DOHH2 (cell line): Measurements from ENCODE around the gene CCDC107.

ENCODE experiments used
- H3F3A ChIP-seq: fragments of 200-600 bp; sonication (generic), shearing (Covaris generic); 2 replicates; pipeline ENCODE4 v1.6.0; 2016; ENCODE audit warnings: antibody characterized with exemption, mild to moderate bottlenecking; ENCODE audit not compliant: control insufficient read depth, insufficient read depth
- H3K27ac ChIP-seq: fragments of 200-600 bp; sonication (generic); 2 replicates; pipeline ENCODE4 v1.5.1; 2014; ENCODE audit warnings: low read depth, mild to moderate bottlenecking, low read length, moderate library complexity
- H3K27me3 ChIP-seq: fragments of 200-600 bp; sonication (generic); 2 replicates; pipeline ENCODE4 v1.6.1; 2014; ENCODE audit warnings: mild to moderate bottlenecking, low read length, mixed read lengths; ENCODE audit not compliant: control insufficient read depth
- H3K36me3 ChIP-seq: fragments of 200-600 bp; sonication (generic); 2 replicates; pipeline ENCODE4 v1.6.1; 2014; ENCODE audit warnings: mild to moderate bottlenecking, low read length, moderate library complexity, mixed read lengths; ENCODE audit not compliant: control insufficient read depth
- H3K4me1 ChIP-seq: fragments of 200-600 bp; sonication (generic); 2 replicates; pipeline ENCODE4 v1.6.1; 2014; ENCODE audit warnings: mild to moderate bottlenecking, low read length, mixed read lengths; ENCODE audit not compliant: control insufficient read depth
- H3K4me2 ChIP-seq: fragments of 200-600 bp; sonication (generic); 2 replicates; pipeline ENCODE4 v1.6.0; 2014; ENCODE audit warnings: mild to moderate bottlenecking, low read length, moderate library complexity
- H3K4me3 ChIP-seq: fragments of 200-600 bp; sonication (generic); 2 replicates; pipeline ENCODE4 v1.5.1; 2014; ENCODE audit warnings: mild to moderate bottlenecking, low read length, mixed read lengths
- H3K79me2 ChIP-seq: fragments of 200-600 bp; sonication (generic); 2 replicates; pipeline ENCODE4 v1.6.1; 2014; ENCODE audit warnings: mild to moderate bottlenecking, low read length, mixed read lengths; ENCODE audit not compliant: control insufficient read depth
- H3K9me2 ChIP-seq: fragments of 200-600 bp; sonication (generic); replicated peaks from 2 replicates; pipeline ENCODE4 v1.6.1; 2014; ENCODE audit warnings: mild to moderate bottlenecking, low read length, mixed read lengths; ENCODE audit not compliant: control insufficient read depth
- H3K9me3 ChIP-seq: fragments of 200-600 bp; sonication (generic); 2 replicates; pipeline ENCODE4 v1.6.1; 2014; ENCODE audit warnings: antibody characterized with exemption, low read length, mixed read lengths; ENCODE audit not compliant: control insufficient read depth, insufficient read depth
- H4K20me1 ChIP-seq: fragments of 200-600 bp; sonication (generic); 2 replicates; pipeline ENCODE4 v1.6.0; 2014; ENCODE audit warnings: low read depth, mild to moderate bottlenecking, antibody characterized with exemption, low read length, moderate library complexity; ENCODE audit not compliant: control insufficient read depth, insufficient read depth
- CTCF ChIP-seq: fragments of 200-600 bp; sonication (generic); IDR thresholded peaks from one replicate; pipeline ENCODE4 v1.5.1; 2014; ENCODE audit warnings: antibody characterized with exemption, mild to moderate bottlenecking, low read depth, low read length; ENCODE audit not compliant: poor library complexity, severe bottlenecking
- EZH2phosphoT487 ChIP-seq: fragments of 200-600 bp; sonication (generic); IDR thresholded peaks from 2 replicates; pipeline ENCODE4 v1.6.1; 2017; ENCODE audit warnings: borderline replicate concordance, mild to moderate bottlenecking, antibody characterized with exemption, low read length, moderate library complexity, mixed read lengths

The CCDC107 gene

GRCh38 chr9:35618854-35619799 lies 39.0 kb upstream of the CCDC107 start:
- Histone ChIP-seq H3K9me3 (no peaks in the 10 kb centered on the region), H3K4me1 (peaks cover 63% of the 10 kb centered on the region), H3K36me3 (0 out of 2 replicates have a peak, but pooled peaks cover 5% of the 10 kb centered on the region), H3K9me2 (no peaks in the 10 kb centered on the region), H3K4me3 (peak overlapping the region; percentile 72), H3F3A (peaks cover 43% of the 10 kb centered on the region), H4K20me1 (no peaks in the 10 kb centered on the region), H3K27me3 (no peaks in the 10 kb centered on the region), H3K27ac (peak overlapping the region; percentile 76), H3K4me2 (peak overlapping the region; percentile 99), H3K79me2 (no peaks in the 10 kb centered on the region)
- TF ChIP-seq CTCF = no peak

GRCh38 chr9:35619800-35620158 lies 38.3 kb upstream of the CCDC107 start:
- Histone ChIP-seq H3K36me3 (0 out of 2 replicates have a peak, but pooled peaks cover 5% of the 10 kb centered on the region), H4K20me1 (no peaks in the 10 kb centered on the region), H3K4me3 (peak overlapping the region; percentile 72), H3K4me2 (peak overlapping the region; percentile 99), H3K27ac (peak overlapping the region; percentile 76), H3K9me3 (no peaks in the 10 kb centered on the region), H3K27me3 (no peaks in the 10 kb centered on the region), H3K9me2 (no peaks in the 10 kb centered on the region), H3F3A (peaks cover 44% of the 10 kb centered on the region), H3K4me1 (peaks cover 63% of the 10 kb centered on the region), H3K79me2 (no peaks in the 10 kb centered on the region)
- TF ChIP-seq CTCF (no peak), EZH2phosphoT487 (no peak)

GRCh38 chr9:35627575-35627974 lies 30.5 kb upstream of the CCDC107 start:
- Histone ChIP-seq H3K9me3 (no peaks in the 10 kb centered on the region), H3K9me2 (no peaks in the 10 kb centered on the region), H3K27ac (no peak overlapping the region), H3K36me3 (no peaks in the 10 kb centered on the region), H3K27me3 (no peaks in the 10 kb centered on the region), H3K4me2 (no peak overlapping the region), H4K20me1 (no peaks in the 10 kb centered on the region), H3K4me1 (no peaks in the 10 kb centered on the region), H3K79me2 (no peaks in the 10 kb centered on the region), H3F3A (peaks cover 9% of the 10 kb centered on the region), H3K4me3 (no peak overlapping the region)
- TF ChIP-seq EZH2phosphoT487 (no peak), CTCF (no peak)
